ENCODE measurements around the gene TRAK2. TPM values are rescaled to one million over a fixed set of nuclear protein-coding genes. Genes with fewer than 3 reads are reported as not detected.

The TRAK2 gene
- total and polyA plus RNA-seq, 5 donors: 37.6 to 141 (median 128) TPM

DNA sequence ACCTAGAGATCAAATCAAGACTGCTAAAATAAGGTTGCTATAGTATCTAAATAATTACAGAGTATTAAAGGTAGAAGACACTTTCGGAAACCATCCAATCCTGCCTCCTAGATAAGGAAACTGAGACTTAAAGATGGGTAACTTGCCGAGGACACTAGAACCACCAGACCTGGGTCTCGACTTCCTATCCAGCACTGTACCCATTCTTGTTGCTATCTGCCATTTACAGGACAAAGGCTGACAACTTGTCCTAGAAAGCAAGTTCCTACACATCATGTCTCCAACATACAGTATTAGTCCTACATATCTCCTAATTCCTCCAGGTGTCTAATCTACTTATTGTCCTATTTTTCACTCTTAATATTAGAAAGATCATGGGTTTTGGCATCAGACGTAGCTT lies 37.7 kb downstream of the TRAK2 start:
- intact Hi-C loops (cut with DNase I): no loop called here
- WGBS: 49% methylated on average over 4 of the region's 4 CpGs
- Histone ChIP-seq H3K27ac (ENCODE audit: low read length) (peak overlapping the region; percentile 84), H3K9me3 (ENCODE audit: control insufficient read depth, low read length) (no peaks in the 10 kb centered on the region), H3K27me3 (ENCODE audit: control insufficient read depth, insufficient read depth) (no peaks in the 10 kb centered on the region), H3K4me1 (ENCODE audit: control insufficient read depth, insufficient read depth, low read length) (peaks cover 5% of the 10 kb centered on the region), H3K4me3 (ENCODE audit: low read length) (no peak overlapping the region)
- ATAC-seq (no peak), DNase-seq (no peak)

DNA sequence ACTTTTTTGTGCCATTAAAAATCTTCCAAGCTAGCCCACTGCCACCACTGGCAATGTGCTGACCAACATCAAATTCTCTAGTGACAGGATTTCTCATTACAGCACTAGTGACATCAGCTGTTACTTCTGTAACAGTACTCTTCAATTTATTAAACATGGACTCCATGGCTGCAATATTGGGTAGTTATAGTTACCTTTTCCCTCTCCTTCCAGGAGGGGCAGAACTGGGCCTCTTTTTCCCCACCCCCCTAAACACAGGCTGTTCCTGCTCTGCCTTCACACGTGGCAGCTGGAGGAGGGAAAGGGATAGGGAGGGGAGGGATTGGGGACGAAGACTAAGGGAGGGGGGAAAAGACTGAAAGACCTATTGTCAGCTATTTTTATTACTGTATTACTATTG lies 38.1 kb downstream of the TRAK2 start:
- WGBS: 28% methylated on average over 2 of the region's 2 CpGs
- peaks cover 5% of the 10 kb centered on the region for H3K4me1 ChIP-seq (ENCODE audit: control insufficient read depth, insufficient read depth, low read length)
- no peaks in the 10 kb centered on the region for H3K9me3 ChIP-seq (ENCODE audit: control insufficient read depth, low read length)
- peak overlapping the region; percentile 61 for H3K27ac ChIP-seq (ENCODE audit: low read length)
- ATAC-seq (peak; percentile 50 to 61), DNase-seq (no peak)
- intact Hi-C loops (cut with DNase I): no loop called here
- no peaks in the 10 kb centered on the region for H3K27me3 ChIP-seq (ENCODE audit: control insufficient read depth, insufficient read depth)
- H3K4me3 ChIP-seq (ENCODE audit: low read length): no peak overlapping the region

DNA sequence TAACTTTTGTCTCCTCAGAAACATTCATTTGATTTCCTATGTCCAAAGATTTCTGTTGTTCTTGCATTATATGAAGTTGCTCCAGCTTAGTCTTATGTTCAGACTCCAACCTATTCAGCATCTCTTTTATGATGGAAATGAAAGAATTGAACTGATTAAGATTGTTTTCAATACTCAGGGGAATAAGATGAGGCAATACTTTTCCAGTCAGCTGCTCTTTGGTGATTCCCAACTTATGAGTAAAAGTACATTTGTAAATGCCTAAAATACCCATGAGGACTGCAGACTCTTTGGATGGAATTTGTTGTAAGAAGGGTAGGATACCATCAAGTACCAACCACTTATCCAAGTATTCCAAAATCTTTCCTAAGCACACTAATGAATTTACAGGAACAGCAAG lies 39.8 kb downstream of the TRAK2 start:
- Histone ChIP-seq H3K27me3 (ENCODE audit: control insufficient read depth, insufficient read depth) (no peaks in the 10 kb centered on the region), H3K4me1 (ENCODE audit: control insufficient read depth, insufficient read depth, low read length) (peaks cover 5% of the 10 kb centered on the region), H3K4me3 (ENCODE audit: low read length) (no peak overlapping the region), H3K9me3 (ENCODE audit: control insufficient read depth, low read length) (no peaks in the 10 kb centered on the region), H3K27ac (ENCODE audit: low read length) (no peak overlapping the region)
- DNase-seq (no peak), ATAC-seq (no peak)
- intact Hi-C loops (cut with DNase I): no loop called here

DNA sequence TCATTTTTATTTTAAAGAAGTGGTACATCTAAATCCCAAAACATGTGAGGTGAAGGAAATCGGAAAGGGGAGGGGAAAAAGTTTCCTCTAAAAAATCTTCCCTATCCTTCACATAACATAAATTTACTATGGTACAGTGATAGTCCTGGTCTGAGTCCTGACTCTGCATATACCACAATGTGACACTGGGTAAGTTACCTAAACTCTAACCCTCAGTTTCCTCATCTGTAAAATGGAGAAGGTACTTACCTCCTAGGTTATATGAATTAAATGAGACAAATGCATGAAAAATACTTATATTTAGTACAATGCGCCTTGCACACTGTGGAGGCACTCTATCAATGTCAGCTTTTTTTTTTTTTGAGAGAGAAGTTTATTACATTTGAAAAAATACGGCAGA lies 42.3 kb downstream of the TRAK2 start:
- DNase-seq (no peak), ATAC-seq (no peak)
- WGBS: 93% methylated on average over 3 of the region's 3 CpGs
- Histone ChIP-seq H3K27ac (ENCODE audit: low read length) (no peak overlapping the region), H3K27me3 (ENCODE audit: control insufficient read depth, insufficient read depth) (no peaks in the 10 kb centered on the region), H3K9me3 (ENCODE audit: control insufficient read depth, low read length) (no peaks in the 10 kb centered on the region), H3K4me3 (ENCODE audit: low read length) (no peak overlapping the region), H3K4me1 (ENCODE audit: control insufficient read depth, insufficient read depth, low read length) (peaks cover 5% of the 10 kb centered on the region)
- intact Hi-C loops (cut with DNase I): loop anchor here in 3 of 4 donors (5.0 kb wide), 1 partner anchor 43 kb away; the partner anchor contains the start of genes STRADB (in 3 of the 3) and TRAK2 (in 3 of the 3)

DNA sequence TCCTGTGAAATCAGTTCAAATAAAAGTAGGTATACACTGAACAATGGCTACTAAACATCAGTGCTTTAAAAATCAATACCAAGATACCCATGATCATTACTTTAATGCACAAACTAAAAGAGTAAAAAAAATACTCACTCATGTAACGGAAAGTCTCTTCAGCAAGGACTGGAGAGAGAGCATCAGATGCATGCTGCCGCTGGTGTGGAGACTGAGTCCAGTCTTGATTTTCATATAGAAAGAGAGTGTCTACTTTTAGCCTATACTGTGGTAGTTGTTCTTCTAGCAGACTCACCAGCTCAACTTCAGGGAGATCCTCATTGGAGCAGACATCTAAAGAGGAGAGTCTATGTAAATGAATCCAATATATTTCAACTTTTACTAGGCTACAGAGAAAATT lies 44.0 kb downstream of the TRAK2 start:
- peaks cover 1% of the 10 kb centered on the region for H3K4me1 ChIP-seq (ENCODE audit: control insufficient read depth, insufficient read depth, low read length)
- intact Hi-C loops (cut with DNase I): loop anchor here in 3 of 4 donors (5.0 kb wide), 1 partner anchor 45 kb away; the partner anchor contains the start of genes STRADB (in 3 of the 3) and TRAK2 (in 3 of the 3)
- WGBS: 87% methylated on average over 2 of the region's 2 CpGs
- no peak for ATAC-seq
- peak overlapping the region; percentile 59 for H3K4me3 ChIP-seq (ENCODE audit: low read length)
- H3K9me3 ChIP-seq (ENCODE audit: control insufficient read depth, low read length): no peaks in the 10 kb centered on the region
- H3K27ac ChIP-seq (ENCODE audit: low read length): no peak overlapping the region
- DNase-seq: no peak
- no peaks in the 10 kb centered on the region for H3K27me3 ChIP-seq (ENCODE audit: control insufficient read depth, insufficient read depth)

GRCh38 chr2:201406077-201406662 lies 45.1 kb downstream of the TRAK2 start:
- Histone ChIP-seq H3K27ac (ENCODE audit: low read length) (no peak overlapping the region), H3K4me3 (ENCODE audit: low read length) (peak overlapping the region; percentile 59)

GRCh38 chr2:201404699-201405280 lies 46.5 kb downstream of the TRAK2 start:
- H3K27ac ChIP-seq (ENCODE audit: low read length): peak overlapping the region; percentile 41
- no peak overlapping the region for H3K4me3 ChIP-seq (ENCODE audit: low read length)
- H3K4me1 ChIP-seq (ENCODE audit: control insufficient read depth, insufficient read depth, low read length): peaks cover 1% of the 10 kb centered on the region
- H3K9me3 ChIP-seq (ENCODE audit: control insufficient read depth, low read length): no peaks in the 10 kb centered on the region
- ATAC-seq: no peak
- no peak for DNase-seq
- intact Hi-C loops (cut with DNase I): loop anchor here in 3 of 4 donors (5.0 kb wide), 1 partner anchor 48 kb away; the partner anchor contains the start of genes STRADB (in 3 of the 3) and TRAK2 (in 3 of the 3)
- no peaks in the 10 kb centered on the region for H3K27me3 ChIP-seq (ENCODE audit: control insufficient read depth, insufficient read depth)
- 87% methylated on average over 3 of the region's 3 CpGs for WGBS

More at GRCh38 chr2:201406077-201406662, 45.1 kb downstream of the TRAK2 start:
- H3K4me1 ChIP-seq (ENCODE audit: control insufficient read depth, insufficient read depth, low read length): peaks cover 1% of the 10 kb centered on the region
- ATAC-seq (peak; percentile 50 to 53), DNase-seq (no peak)
- H3K9me3 ChIP-seq (ENCODE audit: control insufficient read depth, low read length): no peaks in the 10 kb centered on the region
- H3K27me3 ChIP-seq (ENCODE audit: control insufficient read depth, insufficient read depth): no peaks in the 10 kb centered on the region
- intact Hi-C loops (cut with DNase I): loop anchor here in 3 of 4 donors (5.0 kb wide), 1 partner anchor 46 kb away; the partner anchor contains the start of genes STRADB (in 3 of the 3) and TRAK2 (in 3 of the 3)
- 17% methylated on average over 3 of the region's 3 CpGs for WGBS

DNA sequence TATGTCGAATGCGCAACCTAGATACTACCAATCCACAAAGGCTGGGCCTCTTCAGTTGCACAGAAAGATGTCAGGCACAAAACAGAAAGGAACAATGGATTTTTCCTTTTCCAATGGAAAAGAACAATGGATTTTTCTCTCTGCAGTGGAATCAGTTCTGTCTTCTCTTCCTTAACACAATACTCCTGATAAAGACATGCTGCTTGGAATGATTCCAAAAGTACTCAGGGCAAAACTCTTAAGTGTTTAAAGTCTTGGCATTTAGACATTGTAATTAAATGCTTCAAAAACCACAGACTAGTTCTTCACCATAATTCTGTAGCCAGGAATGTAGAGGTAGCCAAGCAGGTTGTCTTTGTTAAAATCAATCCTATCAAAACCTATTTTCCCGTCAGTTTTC lies 47.4 kb downstream of the TRAK2 start:
- no peak for DNase-seq
- peak overlapping the region; percentile 19 for H3K27ac ChIP-seq (ENCODE audit: low read length)
- H3K27me3 ChIP-seq (ENCODE audit: control insufficient read depth, insufficient read depth): no peaks in the 10 kb centered on the region
- H3K4me3 ChIP-seq (ENCODE audit: low read length): peak overlapping the region; percentile 6
- intact Hi-C loops (cut with DNase I): no loop called here
- no peak for ATAC-seq
- WGBS: 68% methylated on average over 3 of the region's 3 CpGs
- H3K9me3 ChIP-seq (ENCODE audit: control insufficient read depth, low read length): no peaks in the 10 kb centered on the region
- peaks cover 1% of the 10 kb centered on the region for H3K4me1 ChIP-seq (ENCODE audit: control insufficient read depth, insufficient read depth, low read length)

- no peak for ATAC-seq
- peak overlapping the region; percentile 45 for H3K27ac ChIP-seq (ENCODE audit: low read length)
- intact Hi-C loops (cut with DNase I): no loop called here
- DNase-seq: no peak
- WGBS: 55% methylated on average over 6 of the region's 6 CpGs
- H3K4me1 ChIP-seq (ENCODE audit: control insufficient read depth, insufficient read depth, low read length): peaks cover 1% of the 10 kb centered on the region
- no peak overlapping the region for H3K4me3 ChIP-seq (ENCODE audit: low read length)
- no peaks in the 10 kb centered on the region for H3K9me3 ChIP-seq (ENCODE audit: control insufficient read depth, low read length)
- H3K27me3 ChIP-seq (ENCODE audit: control insufficient read depth, insufficient read depth): no peaks in the 10 kb centered on the region
Measured at GRCh38 chr2:201402651-201403562, 48.4 kb downstream of the TRAK2 start.

DNA sequence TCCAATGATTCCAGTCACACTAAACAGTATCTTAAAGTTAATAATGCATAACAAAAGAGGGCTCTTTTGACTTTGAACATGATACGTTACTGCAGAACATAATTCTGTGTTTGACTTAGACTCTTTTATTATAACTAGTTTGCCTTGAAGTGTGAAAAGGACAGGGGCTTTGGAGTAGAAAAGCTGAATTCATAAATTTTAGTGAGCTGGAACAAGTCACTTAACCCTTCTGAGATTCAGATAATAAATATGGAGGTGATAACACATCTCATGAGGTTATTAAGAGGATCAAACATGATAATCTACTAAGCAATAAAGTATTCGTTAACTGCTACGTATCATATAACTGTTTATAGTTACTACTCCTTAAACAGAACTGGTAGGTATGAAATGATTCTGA lies 49.4 kb downstream of the TRAK2 start:
- H3K27me3 ChIP-seq (ENCODE audit: control insufficient read depth, insufficient read depth): no peaks in the 10 kb centered on the region
- no peak overlapping the region for H3K4me3 ChIP-seq (ENCODE audit: low read length)
- no peak overlapping the region for H3K27ac ChIP-seq (ENCODE audit: low read length)
- DNase-seq (no peak), ATAC-seq (no peak)
- intact Hi-C loops (cut with DNase I): no loop called here
- H3K9me3 ChIP-seq (ENCODE audit: control insufficient read depth, low read length): no peaks in the 10 kb centered on the region
- WGBS: 72% methylated on average over 3 of the region's 3 CpGs
- peaks cover 1% of the 10 kb centered on the region for H3K4me1 ChIP-seq (ENCODE audit: control insufficient read depth, insufficient read depth, low read length)

GRCh38 chr2:201396595-201396994 lies 54.7 kb downstream of the TRAK2 start:
- 83% methylated on average over 8 of the region's 8 CpGs for WGBS
- H3K27ac ChIP-seq (ENCODE audit: low read length): no peak overlapping the region
- no peak overlapping the region for H3K4me3 ChIP-seq (ENCODE audit: low read length)
- ATAC-seq (no peak), DNase-seq (no peak)
- H3K4me1 ChIP-seq (ENCODE audit: control insufficient read depth, insufficient read depth, low read length): no peaks in the 10 kb centered on the region
- intact Hi-C loops (cut with DNase I): loop anchor here in 3 of 4 donors (5.0 to 10.0 kb wide), 3 partner anchors 81 to 348 kb away; no protein-coding TSS in a partner anchor
- no peaks in the 10 kb centered on the region for H3K27me3 ChIP-seq (ENCODE audit: control insufficient read depth, insufficient read depth)
- H3K9me3 ChIP-seq (ENCODE audit: control insufficient read depth, low read length): no peaks in the 10 kb centered on the region

Measured in right cardiac atrium (tissue), 5 donors.